ENCODE results near the gene ST8SIA6.

GRCh38 chr10:17386021-17386420 is 68.4 kb downstream of the ST8SIA6 start:
- TF ChIP-seq CTCF (IDR thresholded peaks at IDR 0.05; ENCODE audit: insufficient read depth, low read length) (no peak), GABPA (IDR thresholded peaks at IDR 0.05; ENCODE audit: low read depth) (no peak), POLR2AphosphoS5 (IDR thresholded peaks at IDR 0.05; ENCODE audit: low read depth) (no peak), SPI1 (IDR thresholded peaks at IDR 0.05; ENCODE audit: borderline replicate concordance, low read depth) (no peak)
- TF ChIP-seq, protein P1, sequence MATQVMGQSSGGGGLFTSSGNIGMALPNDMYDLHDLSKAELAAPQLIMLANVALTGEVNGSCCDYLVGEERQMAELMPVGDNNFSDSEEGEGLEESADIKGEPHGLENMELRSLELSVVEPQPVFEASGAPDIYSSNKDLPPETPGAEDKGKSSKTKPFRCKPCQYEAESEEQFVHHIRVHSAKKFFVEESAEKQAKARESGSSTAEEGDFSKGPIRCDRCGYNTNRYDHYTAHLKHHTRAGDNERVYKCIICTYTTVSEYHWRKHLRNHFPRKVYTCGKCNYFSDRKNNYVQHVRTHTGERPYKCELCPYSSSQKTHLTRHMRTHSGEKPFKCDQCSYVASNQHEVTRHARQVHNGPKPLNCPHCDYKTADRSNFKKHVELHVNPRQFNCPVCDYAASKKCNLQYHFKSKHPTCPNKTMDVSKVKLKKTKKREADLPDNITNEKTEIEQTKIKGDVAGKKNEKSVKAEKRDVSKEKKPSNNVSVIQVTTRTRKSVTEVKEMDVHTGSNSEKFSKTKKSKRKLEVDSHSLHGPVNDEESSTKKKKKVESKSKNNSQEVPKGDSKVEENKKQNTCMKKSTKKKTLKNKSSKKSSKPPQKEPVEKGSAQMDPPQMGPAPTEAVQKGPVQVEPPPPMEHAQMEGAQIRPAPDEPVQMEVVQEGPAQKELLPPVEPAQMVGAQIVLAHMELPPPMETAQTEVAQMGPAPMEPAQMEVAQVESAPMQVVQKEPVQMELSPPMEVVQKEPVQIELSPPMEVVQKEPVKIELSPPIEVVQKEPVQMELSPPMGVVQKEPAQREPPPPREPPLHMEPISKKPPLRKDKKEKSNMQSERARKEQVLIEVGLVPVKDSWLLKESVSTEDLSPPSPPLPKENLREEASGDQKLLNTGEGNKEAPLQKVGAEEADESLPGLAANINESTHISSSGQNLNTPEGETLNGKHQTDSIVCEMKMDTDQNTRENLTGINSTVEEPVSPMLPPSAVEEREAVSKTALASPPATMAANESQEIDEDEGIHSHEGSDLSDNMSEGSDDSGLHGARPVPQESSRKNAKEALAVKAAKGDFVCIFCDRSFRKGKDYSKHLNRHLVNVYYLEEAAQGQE (IDR thresholded peaks at IDR 0.05; ENCODE audit: insufficient replicate concordance, low read depth), result no peak
